ENCODE data around the gene CAPN7.

CAPN7 gene

DNA sequence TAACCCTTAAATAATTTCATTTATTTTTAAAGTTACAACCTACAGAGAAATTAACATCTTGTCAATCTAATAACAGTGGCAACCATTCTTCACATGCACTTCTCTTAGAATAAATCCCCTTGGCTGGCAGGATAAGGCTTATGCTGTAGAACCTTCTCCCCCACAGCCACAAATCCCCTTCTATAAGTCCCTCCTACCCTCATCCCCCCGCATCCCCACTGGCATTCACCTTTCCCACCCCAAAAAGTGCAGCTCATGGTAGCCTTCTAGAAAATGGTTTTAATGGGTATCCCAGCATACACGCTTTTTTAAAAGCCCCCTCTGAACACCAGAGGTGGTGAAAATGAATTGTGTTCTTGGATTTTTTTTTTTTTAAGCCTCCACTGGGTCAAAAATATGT lies 49.2 kb downstream of the CAPN7 start:
- no peak for DNase-seq

DNA sequence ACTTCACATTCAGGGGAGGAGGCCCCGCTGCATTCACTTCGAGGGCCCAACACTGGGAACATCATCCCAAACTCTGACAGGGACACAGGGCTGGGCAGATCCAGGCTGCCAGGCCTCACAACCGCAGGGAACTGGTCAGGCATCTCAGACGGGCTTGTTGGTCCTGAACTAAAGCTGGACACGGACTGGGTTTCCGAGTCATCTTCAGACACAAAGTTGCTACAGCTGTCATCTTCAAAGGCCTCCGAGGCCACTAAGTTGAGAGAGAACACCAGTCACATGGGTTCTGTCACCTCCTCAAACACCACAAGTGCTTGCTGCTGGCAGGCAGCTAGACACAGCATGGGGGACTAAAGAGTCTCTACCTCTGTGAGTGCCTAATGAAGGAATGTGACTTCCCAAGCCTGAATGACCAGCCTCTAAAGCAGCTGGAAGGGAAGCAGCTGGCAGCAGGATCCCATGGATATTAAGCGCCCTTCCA lies 50.9 kb downstream of the CAPN7 start:
- no peak for DNase-seq

DNA sequence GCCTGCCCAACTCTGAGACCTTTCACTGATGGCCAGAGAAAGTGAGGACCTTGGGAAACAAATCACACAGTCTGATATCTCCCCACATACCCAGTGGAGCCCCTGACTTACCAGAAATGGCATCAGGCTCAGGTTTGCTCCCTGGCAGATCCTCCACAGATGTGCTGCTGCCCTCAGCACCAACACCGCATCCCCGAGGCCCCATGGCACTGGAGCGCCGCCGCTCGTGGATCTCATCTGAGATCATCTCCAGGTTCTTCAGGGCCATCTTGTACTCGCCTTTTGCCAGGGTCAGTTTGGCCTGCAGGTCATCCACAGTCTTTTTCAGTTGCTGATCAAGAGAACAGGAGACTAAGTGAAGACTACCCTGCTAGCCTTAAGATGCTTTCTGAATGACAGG lies 52.7 kb downstream of the CAPN7 start:
- DNase-seq, result no peak

DNA sequence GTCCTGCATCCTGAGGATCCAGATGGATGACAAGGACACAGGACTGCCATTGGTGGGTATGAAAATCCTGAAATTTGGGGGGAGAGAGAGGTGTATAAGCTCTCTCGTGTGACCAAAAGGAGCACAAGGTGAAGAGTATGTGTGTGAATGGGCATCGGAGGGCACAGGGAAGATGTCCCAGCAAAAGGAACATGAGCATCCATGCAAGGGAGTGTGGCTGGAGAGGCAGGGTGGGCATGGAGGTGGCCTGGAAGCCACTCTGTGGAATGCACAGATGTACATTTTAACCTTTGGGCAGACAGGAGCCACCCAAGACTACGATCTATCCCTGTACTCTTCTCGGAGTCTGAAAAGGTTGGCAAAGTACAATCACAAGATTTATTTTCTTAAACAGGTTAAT lies 54.5 kb downstream of the CAPN7 start:
- DNase-seq, result no peak

GRCh38 chr3:15261274-15261673 lies 55.2 kb downstream of the CAPN7 start:
- DNase-seq, result no peak

DNA sequence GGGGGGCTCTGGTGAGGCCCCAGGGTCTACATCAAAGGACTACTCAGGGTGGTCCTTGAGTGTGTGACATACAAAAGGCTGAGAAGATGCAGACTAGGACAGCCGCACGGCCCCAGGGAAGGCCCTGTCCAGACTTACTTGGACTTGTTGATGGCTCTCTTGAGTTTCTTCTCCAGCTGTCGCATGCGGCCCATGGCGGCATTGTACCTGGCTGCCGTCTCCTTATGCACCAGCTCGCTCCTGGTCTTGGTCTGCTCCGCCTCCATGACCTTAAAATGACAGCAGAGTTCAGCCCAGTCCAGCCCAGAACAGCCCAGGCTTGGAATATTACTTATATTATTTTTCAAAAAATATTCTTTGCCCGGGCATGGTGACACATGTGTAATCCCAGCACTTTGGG lies 56.0 kb downstream of the CAPN7 start:
- DNase-seq, result no peak

DNA sequence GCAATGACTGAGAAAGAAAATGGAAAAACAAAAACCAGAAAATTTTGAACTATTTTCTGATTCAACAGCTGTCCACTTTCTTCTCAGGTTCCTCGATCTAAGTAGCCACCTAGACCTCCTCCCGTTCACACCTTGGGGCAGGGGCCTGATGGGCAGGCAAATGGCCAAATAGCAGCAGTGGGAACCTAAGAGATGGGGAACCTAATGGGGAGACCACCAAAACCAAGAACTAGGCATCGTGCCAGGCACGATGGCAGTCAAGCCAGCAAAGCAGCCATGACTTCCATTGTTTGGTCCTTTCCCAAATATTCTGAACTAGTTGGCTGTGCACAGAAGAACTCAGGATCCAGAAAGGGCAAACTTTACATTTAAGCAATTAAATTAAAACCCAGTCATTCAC lies 57.1 kb downstream of the CAPN7 start:
- DNase-seq, result no peak

- DNase-seq, result no peak
These were observed 57.9 kb downstream of the CAPN7 start for GRCh38 chr3:15263926-15264325.

- no peak for DNase-seq
These were observed 58.4 kb downstream of the CAPN7 start for GRCh38 chr3:15264486-15264885.

GRCh38 chr3:15265655-15266509 lies 59.8 kb downstream of the CAPN7 start:
- DNase-seq, result no peak

DNA sequence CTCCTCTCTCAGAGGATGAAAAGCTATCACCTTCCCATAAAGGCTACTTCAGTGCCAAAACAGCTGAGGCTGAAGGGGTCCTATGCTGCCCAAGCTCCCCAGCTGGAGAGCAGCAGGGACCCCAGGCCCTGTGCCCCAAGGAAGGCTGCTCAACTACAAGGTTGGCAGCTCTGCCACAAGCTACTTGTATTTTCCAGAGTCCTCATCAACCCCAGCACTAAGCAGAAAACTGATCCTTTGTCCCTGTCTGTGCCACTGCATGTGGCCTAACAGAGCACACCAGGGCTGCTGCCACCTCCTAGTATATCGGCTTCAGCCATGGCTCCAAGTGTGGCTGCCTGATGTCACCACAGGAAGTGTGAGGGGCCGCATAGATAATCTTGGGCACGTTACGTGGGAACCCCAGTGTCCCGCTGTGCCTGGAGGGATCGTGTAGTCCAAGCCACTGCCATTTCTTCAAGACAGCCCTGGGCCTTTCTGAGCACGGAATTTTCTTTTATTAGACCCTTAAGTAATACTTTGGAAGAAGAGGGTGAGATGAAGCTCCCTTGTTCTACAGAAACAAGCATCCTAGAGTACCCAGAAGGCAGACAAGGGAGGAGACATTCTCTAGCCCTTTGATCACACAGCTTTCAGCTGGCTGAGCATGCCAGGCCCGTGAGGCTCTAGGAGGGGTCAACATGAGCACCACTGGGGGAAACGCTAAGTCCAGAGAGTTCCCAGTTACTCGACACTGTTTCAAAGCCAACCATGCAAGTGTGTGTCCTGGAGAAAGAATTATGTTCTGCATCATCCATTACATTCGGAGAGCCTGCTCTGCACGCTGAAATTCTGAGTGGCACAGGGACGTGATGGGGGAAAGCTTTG lies 60.7 kb downstream of the CAPN7 start:
- DNase-seq, result no peak

GRCh38 chr3:15267502-15267901 lies 61.5 kb downstream of the CAPN7 start:
- DNase-seq, result no peak

GRCh38 chr3:15268033-15268631 lies 62.1 kb downstream of the CAPN7 start:
- DNase-seq, result peak; percentile 56

GRCh38 chr3:15269091-15269989 lies 63.3 kb downstream of the CAPN7 start:
- no peak for DNase-seq

GRCh38 chr3:15271030-15271429 lies 65.0 kb downstream of the CAPN7 start:
- no peak for DNase-seq

GRCh38 chr3:15271785-15272381 lies 65.8 kb downstream of the CAPN7 start:
- DNase-seq, result no peak

DNA sequence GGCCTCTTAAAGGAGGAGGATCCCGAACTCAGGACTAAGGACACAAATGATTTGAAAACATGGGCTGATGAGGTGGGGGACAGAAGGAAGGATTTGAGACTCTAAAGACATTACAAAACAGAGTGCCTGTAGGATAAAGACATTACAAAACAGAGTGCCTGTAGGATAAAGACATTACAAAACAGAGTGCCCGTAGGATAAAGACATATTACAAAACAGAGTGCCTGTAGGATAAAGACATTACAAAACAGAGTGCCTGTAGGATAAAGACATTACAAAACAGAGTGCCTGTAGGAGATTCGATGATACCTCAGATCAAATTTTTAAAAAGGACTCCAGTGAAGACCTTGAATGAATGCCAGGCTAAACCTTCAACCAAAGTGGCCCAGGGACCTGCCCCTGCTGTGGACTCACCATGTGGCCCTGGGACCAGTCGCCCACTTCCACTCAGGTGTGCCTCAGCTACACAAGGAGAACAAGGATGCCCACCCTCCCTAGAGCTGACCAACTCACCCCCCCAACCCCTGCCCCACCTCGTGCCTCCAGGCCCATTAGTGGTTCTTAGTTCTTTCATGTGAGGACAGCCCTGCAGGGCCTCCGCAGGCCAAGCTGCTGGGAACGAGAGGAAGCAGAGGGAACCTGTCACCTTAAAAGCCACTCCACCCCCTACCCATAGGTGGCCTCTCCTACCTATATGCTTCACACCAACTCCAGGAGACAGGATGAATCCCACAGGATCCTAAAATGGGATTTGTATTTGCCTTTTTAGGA lies 66.6 kb downstream of the CAPN7 start:
- no peak for DNase-seq

DNA sequence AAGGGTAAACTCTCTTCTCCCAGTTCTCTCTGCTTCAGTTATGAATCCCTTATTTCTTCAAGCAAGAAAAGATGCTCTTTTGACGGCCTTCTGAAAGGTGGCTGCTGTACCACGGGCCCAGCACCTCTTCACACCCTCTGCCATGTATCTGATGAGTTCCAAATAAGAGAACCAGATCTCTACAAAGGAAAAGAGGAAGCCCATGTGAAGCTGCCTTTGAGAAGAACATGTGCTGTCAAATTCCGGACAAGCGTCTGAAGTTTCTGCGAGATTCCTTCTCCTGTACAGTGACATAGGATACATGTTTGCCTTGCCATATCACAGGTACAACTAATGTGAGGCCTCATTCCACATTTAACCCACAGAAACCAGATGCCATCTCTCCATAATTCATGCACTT lies 67.2 kb downstream of the CAPN7 start:
- DNase-seq, result no peak

GRCh38 chr3:15276028-15276724 lies 70.1 kb downstream of the CAPN7 start:
- DNase-seq, result no peak

DNA sequence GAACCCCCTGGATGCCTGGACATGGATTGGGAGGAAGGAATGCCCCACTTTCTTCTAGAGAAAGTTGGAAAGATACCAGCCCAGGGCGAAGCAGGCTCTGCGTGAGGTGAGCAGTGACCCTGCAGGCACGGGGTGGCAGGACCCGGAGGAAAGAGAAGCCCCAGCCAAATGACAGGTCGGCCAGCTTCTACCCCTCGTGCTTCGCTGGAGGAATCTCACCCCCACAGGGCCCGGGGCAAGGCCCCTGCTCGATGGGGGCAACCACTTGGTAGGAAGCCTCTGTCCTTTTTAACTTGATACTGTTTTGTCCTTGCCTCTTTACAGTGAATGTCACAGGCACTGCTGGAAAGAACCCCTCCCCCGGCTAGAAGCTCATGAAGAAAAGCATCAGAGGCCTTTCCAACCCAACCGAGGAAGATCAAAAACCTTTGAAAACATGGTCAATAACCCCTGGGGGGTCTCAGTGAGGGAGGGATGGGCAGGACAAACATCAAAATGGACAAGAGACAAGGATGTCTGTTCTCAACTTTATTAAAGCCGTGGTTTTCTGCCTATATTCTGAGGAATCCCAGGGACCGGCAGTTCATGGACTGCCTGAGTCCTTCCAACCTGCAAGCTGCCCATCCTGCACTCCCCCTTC lies 71.9 kb downstream of the CAPN7 start:
- no peak for DNase-seq

Measured in COR-L47 (cell line).